ENCODE measurements around the gene NUCKS1. TPM values are rescaled to one million over a fixed set of nuclear protein-coding genes. Genes with fewer than 3 reads are reported as not detected.

Gene NUCKS1
- total RNA-seq, 4 donors from 2014 or later, result 130 to 180 (median 138) TPM

- Histone ChIP-seq H3K4me3 (no peak overlapping the region), H3K27ac (no peak overlapping the region), H3K9me3 (no peaks in the 10 kb centered on the region), H3K36me3 (no peaks in the 10 kb centered on the region), H3K4me1 (peaks cover 0 to 3% (median 0%) of the 10 kb centered on the region in 3 donors), H3K27me3 (peaks cover 24% of the 10 kb centered on the region)
- no peak for TF ChIP-seq POLR2A (IDR thresholded peaks at IDR 0.05)
- TF ChIP-seq POLR2AphosphoS5 (IDR thresholded peaks at IDR 0.05), result no peak
- TF ChIP-seq CTCF (IDR thresholded peaks at IDR 0.05), result no peak
- TF ChIP-seq EP300 (IDR thresholded peaks at IDR 0.05), result no peak
- ATAC-seq, result no peak
- whole genome bisulfite sequencing, 2 donors (ENCODE audit: low coverage in 1 of 2), result 54% methylated on average over 3 of the region's 19 CpGs; no CpG with 5 or more reads in 1 of the 2 donors
These were observed 85.5 kb downstream of the NUCKS1 start for GRCh38 chr1:205664399-205665017.

- H3K4me1 ChIP-seq, result peaks cover 0 to 9% (median 4%) of the 10 kb centered on the region in 3 donors
- H3K9me3 ChIP-seq, result no peaks in the 10 kb centered on the region
- H3K36me3 ChIP-seq, result no peaks in the 10 kb centered on the region
- no peak for ATAC-seq
- WGBS, 2 donors (ENCODE audit: low coverage in 1 of 2), result 74 to 78% methylated on average over 6 of the region's 18 CpGs
- H3K4me3 ChIP-seq, result no peak overlapping the region
- no peak overlapping the region for H3K27ac ChIP-seq
- peaks cover 16% of the 10 kb centered on the region for H3K27me3 ChIP-seq
- TF ChIP-seq EP300 (IDR thresholded peaks at IDR 0.05) (no peak), CTCF (IDR thresholded peaks at IDR 0.05) (no peak), POLR2A (IDR thresholded peaks at IDR 0.05) (no peak)
These were observed 86.6 kb downstream of the NUCKS1 start for GRCh38 chr1:205663286-205663936.

Small RNA genes within 50 kb of the gene (small RNA-seq; reads per million reads assigned to genes)
- gene RF00017 (0 reads per million in 4 donors), gene RF00139 (0 to 0.09 (median 0) reads per million in 4 donors)

Other genes with a start within 250 kb of the NUCKS1 start
- gene CDK18, start 245.5 kb downstream of the NUCKS1 start, total RNA-seq, result 10 to 100 TPM in 1 of 4 donors, 1 to 10 TPM in 3; 5.1 to 13.7 (median 6.3) TPM
- gene ELK4, start 118.2 kb downstream of the NUCKS1 start, total RNA-seq, result 10 to 100 TPM; 23.2 to 24.6 (median 23.6) TPM
- 1 to 10 TPM in 3 of 4 donors, under 1 TPM in 1; 0.84 to 1.3 (median 1.1) TPM for gene SLC45A3, start 69.7 kb downstream of the NUCKS1 start, total RNA-seq
- gene RAB29, start 25.3 kb upstream of the NUCKS1 start, total RNA-seq, result 10 to 100 TPM; 17.0 to 74.8 (median 43.4) TPM
- gene SLC41A1, start 63.0 kb upstream of the NUCKS1 start, total RNA-seq, result 10 to 100 TPM; 20.9 to 38.7 (median 29.1) TPM
- gene PM20D1, start 100.0 kb upstream of the NUCKS1 start, total RNA-seq, result under 1 TPM in 1 of 4 donors, not detected in 3; 0.13 TPM
- under 1 TPM in 1 of 4 donors, not detected in 3; 0.16 TPM for gene SLC26A9, start 193.3 kb upstream of the NUCKS1 start, total RNA-seq